Gastroesophageal sphincter (tissue), 3 donors: ENCODE data around the gene RAB2B.

Experiments
- CTCF ChIP-seq, 4 experiments: fragments of 200-600 bp in 2 of 4; fragments of 450-650 bp in 2 of 4; sonication (generic) in 1 of 4; IDR thresholded peaks; one replicate each; pipeline ENCODE4 v1.5.1; 2017 to 2019; ENCODE audit warnings: antibody characterized with exemption in 4 of 4, mild to moderate bottlenecking in 2 of 4, moderate library complexity in 2 of 4
- POLR2AphosphoS5 ChIP-seq: sonication (generic); formaldehyde crosslinking; IDR thresholded peaks from one replicate; pipeline ENCODE4 v1.6.1; 2017; ENCODE audit warnings: antibody characterized with exemption

GRCh38 chr14:21437063-21437901, 39.5 kb downstream of the RAB2B start:
- TF ChIP-seq POLR2AphosphoS5 (peak; percentile 90), CTCF (IDR thresholded peaks at IDR 0.05) (no peak)
